Astrocyte of the cerebellum (primary cell): ENCODE data around the gene WASF1.

Experiments
- DNase-seq: peaks from one replicate; pipeline ENCODE4 v3.0.0-alpha.2; 2011; ENCODE audit warnings: low read depth
- H3K4me3 ChIP-seq: 2 replicates; pipeline ENCODE4 v1.5.1; 2011; ENCODE audit warnings: mild to moderate bottlenecking, low read depth, low read length, moderate library complexity
- CTCF ChIP-seq: IDR thresholded peaks from 2 replicates; pipeline ENCODE4 v1.5.1; 2012; ENCODE audit warnings: low read length, low read depth, moderate library complexity, mild to moderate bottlenecking; ENCODE audit errors: missing control alignments
- in situ Hi-C: cut with HindIII; loops from 2 replicates; pipeline ENCODE4 v1.10.0; 2017; ENCODE audit warnings: low sequenced_read_pairs

The WASF1 gene

DNA sequence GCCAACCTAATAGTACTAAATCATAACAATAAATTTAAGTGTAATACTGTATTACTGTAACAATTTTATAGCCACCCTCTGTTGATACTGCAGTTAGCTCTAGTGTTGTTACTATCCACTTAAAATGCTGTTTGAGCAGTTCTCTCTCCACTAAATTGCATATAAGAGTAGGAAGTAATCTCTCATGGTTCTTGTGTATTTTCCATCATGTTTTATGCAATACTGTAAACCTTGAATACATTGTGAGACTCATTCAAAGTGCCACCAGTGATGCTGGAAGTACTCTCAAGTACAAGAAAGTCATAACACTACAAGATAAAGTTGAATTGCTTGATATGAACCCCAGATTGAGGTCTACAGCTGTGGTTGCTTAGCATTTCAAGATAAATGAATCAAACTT, 65.5 kb downstream of the WASF1 start:
- no peak for DNase-seq
- no peak for TF ChIP-seq CTCF
- in situ Hi-C loops = no loop called here
- H3K4me3 ChIP-seq = no peak overlapping the region

GRCh38 chr6:110105296-110105695, 74.2 kb downstream of the WASF1 start:
- DNase-seq = no peak
- no peak overlapping the region for H3K4me3 ChIP-seq
- in situ Hi-C loops = no loop called here
- TF ChIP-seq CTCF = no peak

- TF ChIP-seq CTCF = no peak
- DNase-seq = no peak
- H3K4me3 ChIP-seq = no peak overlapping the region
- in situ Hi-C loops = no loop called here
These were observed 76.2 kb downstream of the WASF1 start for GRCh38 chr6:110103260-110103659.

DNA sequence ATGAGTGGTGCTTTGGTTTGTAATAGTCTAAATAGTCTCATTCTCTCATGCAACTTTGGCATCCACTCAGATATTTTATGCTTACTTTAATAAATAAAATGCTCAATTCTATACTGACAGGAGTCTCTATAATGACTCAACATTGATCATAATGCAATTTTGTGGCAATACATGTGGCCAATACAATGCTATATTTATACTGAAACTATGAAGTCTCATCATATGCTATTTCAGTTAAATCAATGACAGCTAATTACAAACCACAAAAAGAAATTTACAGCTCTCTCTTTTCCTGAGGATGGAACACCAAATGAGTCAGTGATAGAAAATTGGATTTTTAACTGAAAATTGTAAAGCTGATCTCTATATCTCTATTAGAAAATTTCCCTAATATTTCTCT, 77.1 kb downstream of the WASF1 start:
- in situ Hi-C loops = no loop called here
- no peak for TF ChIP-seq CTCF
- H3K4me3 ChIP-seq = no peak overlapping the region
- no peak for DNase-seq

DNA sequence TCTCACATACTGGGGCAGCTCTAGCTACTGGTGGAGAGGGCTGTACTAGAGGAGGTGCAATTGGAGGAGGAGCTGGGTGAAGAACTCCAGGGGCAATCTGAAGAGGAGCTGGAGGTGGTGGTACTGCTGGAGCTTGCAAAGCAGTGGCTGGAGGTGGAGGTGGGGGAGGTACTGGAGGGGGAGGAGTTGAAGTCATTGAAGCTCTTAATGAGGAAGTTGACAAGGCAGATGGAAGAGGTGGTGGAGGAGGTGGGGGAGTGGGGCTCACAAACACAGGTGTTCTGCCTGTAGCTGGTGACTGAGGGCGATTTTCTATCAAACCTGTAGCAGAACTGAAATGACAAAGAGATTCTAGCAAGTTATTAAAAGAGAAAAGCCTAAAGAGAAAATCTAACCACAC, 77.6 kb downstream of the WASF1 start:
- in situ Hi-C loops = no loop called here
- no peak for DNase-seq

DNA sequence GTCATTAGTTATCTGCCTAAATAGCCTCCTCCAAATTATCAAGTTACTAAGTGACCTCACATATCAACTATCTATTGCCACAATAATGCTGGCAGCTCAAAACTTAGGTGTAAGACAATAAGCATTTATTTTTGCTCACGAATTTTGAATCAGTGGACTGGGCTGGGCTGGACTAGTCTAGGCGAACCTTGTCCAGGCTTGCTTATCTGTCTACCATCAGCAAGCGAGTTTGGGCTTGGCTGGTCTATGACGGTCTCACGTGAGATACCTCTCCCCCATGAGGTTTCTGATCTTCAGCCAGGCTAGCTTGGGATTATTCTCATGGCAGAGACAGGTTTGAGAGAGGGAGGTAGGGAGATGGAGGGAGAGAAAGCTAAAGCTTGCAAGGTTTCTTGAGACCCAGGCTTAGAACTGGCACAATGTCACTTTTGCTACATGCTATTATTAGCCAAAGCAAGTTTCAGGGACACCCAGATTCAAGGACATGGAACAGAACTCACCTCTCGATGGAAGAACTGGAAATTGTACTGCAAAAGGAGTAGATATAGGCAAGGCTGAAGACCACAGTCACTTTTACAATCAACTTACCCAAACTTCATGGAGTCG, 80.9 kb downstream of the WASF1 start:
- DNase-seq = no peak
- in situ Hi-C loops = no loop called here
- TF ChIP-seq CTCF = no peak
- no peak overlapping the region for H3K4me3 ChIP-seq

More for the DNA sequence above, 77.6 kb downstream of the WASF1 start:
- no peak for TF ChIP-seq CTCF
- H3K4me3 ChIP-seq = no peak overlapping the region
